Measurements from ENCODE around the gene GPR158. TPM values are rescaled to one million over a fixed set of nuclear protein-coding genes. Genes with fewer than 3 reads are reported as not detected.

The GPR158 gene
- total and polyA plus RNA-seq, 2 experiments from 2014 or later: 0.02 to 0.47 TPM

DNA sequence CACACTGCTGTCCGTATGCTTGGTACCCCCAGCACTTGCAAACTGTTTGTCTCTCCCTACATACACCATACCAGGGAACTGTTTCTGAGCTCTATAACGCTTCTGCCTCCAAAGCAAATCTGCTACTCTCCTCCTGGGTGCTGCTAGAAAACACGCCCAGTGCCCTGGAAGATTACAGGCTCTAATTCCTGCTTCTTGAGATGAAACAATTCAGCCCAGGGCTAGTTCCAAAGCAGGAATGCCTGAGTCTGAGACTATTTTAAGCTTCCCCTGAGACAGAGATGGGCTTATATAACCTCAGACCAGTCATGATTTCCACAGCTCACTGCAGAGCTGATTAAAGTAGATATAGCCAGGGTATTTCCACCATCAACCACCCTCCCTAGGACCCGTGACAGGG, 327.1 kb downstream of the GPR158 start:
- H3K9me2 ChIP-seq (replicated peaks; ENCODE audit: insufficient read depth): no peaks in the 10 kb centered on the region
- peak overlapping the region; percentile 35 for H3K4me2 ChIP-seq
- H3K27ac ChIP-seq: no peak overlapping the region
- no peaks in the 10 kb centered on the region for H4K20me1 ChIP-seq (ENCODE audit: insufficient read depth, poor library complexity, severe bottlenecking)
- no peak for TF ChIP-seq EZH2phosphoT487 (IDR thresholded peaks at IDR 0.05; ENCODE audit: low read depth, severe bottlenecking, unreplicated experiment)
- no peak for TF ChIP-seq CTCF (IDR thresholded peaks at IDR 0.05; ENCODE audit: poor library complexity)
- no peak for TF ChIP-seq EZH2 (IDR thresholded peaks at IDR 0.05; ENCODE audit: borderline replicate concordance)
- H2AFZ ChIP-seq: peak overlapping the region; percentile 33
- no peaks in the 10 kb centered on the region for H3K36me3 ChIP-seq (replicated peaks; ENCODE audit: insufficient read depth, low read depth)
- peak; percentile 25 for DNase-seq (ENCODE audit: low spot score)
- no peaks in the 10 kb centered on the region for H3K27me3 ChIP-seq
- H3K79me2 ChIP-seq: no peaks in the 10 kb centered on the region
- 67% methylated on average over 4 of the region's 4 CpGs for WGBS (ENCODE audit: low lambda C conversion rate, missing lambda C conversion rate)
- H3K4me1 ChIP-seq (ENCODE audit: insufficient read depth): peaks cover 10% of the 10 kb centered on the region
- no peaks in the 10 kb centered on the region for H3K9me3 ChIP-seq (ENCODE audit: low read depth)
- no peak overlapping the region for H3K4me3 ChIP-seq

DNA sequence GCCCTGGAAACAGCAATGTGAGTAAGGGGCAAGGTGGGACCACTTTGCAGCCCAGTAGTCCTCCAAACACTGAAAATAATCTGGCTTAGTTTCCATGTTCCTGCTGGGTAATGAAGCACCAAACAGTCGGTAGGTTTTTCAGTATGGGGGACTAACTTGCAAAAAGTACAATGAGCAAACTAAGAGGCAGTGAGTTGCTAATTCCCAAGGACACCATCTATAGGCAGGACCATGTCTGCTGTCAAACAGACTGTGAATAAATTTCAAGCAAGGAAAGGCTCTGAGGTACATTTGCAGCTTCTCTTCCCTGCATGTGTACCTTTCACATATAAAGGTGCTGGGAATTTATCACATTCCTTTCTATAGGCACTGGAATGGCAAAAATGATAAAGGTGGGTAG, 327.7 kb downstream of the GPR158 start:
- Histone ChIP-seq H3K4me2 (no peak overlapping the region), H3K27ac (no peak overlapping the region), H3K4me1 (ENCODE audit: insufficient read depth) (peaks cover 15% of the 10 kb centered on the region), H3K4me3 (no peak overlapping the region), H3K9me2 (replicated peaks; ENCODE audit: insufficient read depth) (no peaks in the 10 kb centered on the region), H3K79me2 (no peaks in the 10 kb centered on the region), H3K9me3 (ENCODE audit: low read depth) (no peaks in the 10 kb centered on the region), H3K36me3 (replicated peaks; ENCODE audit: insufficient read depth, low read depth) (no peaks in the 10 kb centered on the region), H4K20me1 (ENCODE audit: insufficient read depth, poor library complexity, severe bottlenecking) (no peaks in the 10 kb centered on the region), H2AFZ (no peak overlapping the region), H3K27me3 (no peaks in the 10 kb centered on the region)
- WGBS (ENCODE audit: low lambda C conversion rate, missing lambda C conversion rate): 70% methylated on average over 1 of the region's 1 CpG
- TF ChIP-seq CTCF (IDR thresholded peaks at IDR 0.05; ENCODE audit: poor library complexity): no peak
- no peak for TF ChIP-seq EZH2phosphoT487 (IDR thresholded peaks at IDR 0.05; ENCODE audit: low read depth, severe bottlenecking, unreplicated experiment)
- TF ChIP-seq EZH2 (IDR thresholded peaks at IDR 0.05; ENCODE audit: borderline replicate concordance): no peak
- DNase-seq (ENCODE audit: low spot score): no peak

DNA sequence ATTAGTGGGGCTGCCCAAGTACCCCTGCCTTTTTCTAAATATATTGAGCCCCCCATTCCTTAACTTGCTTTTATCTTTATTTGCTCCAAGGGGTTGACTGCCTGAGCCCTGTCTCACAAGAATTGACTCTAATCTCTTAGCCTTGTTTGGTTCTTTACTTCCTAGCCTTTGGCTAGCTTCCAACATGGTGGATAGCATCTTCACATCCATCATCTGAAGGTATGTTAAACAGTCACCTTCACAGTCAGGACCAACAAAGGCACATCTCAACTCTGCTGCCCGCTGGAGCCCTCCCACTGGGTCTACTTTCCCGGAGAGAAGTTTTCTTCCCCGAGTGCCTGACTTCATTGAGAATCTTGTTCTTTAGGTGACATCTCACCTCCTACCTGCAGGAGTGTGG, 329.5 kb downstream of the GPR158 start:
- Histone ChIP-seq H3K4me1 (ENCODE audit: insufficient read depth) (peaks cover 15% of the 10 kb centered on the region), H3K36me3 (replicated peaks; ENCODE audit: insufficient read depth, low read depth) (no peaks in the 10 kb centered on the region), H4K20me1 (ENCODE audit: insufficient read depth, poor library complexity, severe bottlenecking) (no peaks in the 10 kb centered on the region), H2AFZ (no peak overlapping the region), H3K79me2 (no peaks in the 10 kb centered on the region), H3K27ac (no peak overlapping the region), H3K27me3 (no peaks in the 10 kb centered on the region), H3K9me3 (ENCODE audit: low read depth) (no peaks in the 10 kb centered on the region), H3K9me2 (replicated peaks; ENCODE audit: insufficient read depth) (no peaks in the 10 kb centered on the region), H3K4me2 (no peak overlapping the region), H3K4me3 (no peak overlapping the region)
- TF ChIP-seq EZH2 (IDR thresholded peaks at IDR 0.05; ENCODE audit: borderline replicate concordance) (no peak), CTCF (IDR thresholded peaks at IDR 0.05; ENCODE audit: poor library complexity) (no peak), EZH2phosphoT487 (IDR thresholded peaks at IDR 0.05; ENCODE audit: low read depth, severe bottlenecking, unreplicated experiment) (no peak)
- DNase-seq (ENCODE audit: low spot score): no peak
- 92% methylated on average over 3 of the region's 3 CpGs for WGBS (ENCODE audit: low lambda C conversion rate, missing lambda C conversion rate)

GRCh38 chr10:25504838-25505237, 330.0 kb downstream of the GPR158 start:
- no peaks in the 10 kb centered on the region for H4K20me1 ChIP-seq (ENCODE audit: insufficient read depth, poor library complexity, severe bottlenecking)
- no peaks in the 10 kb centered on the region for H3K27me3 ChIP-seq
- H3K9me3 ChIP-seq (ENCODE audit: low read depth): no peaks in the 10 kb centered on the region
- no peaks in the 10 kb centered on the region for H3K9me2 ChIP-seq (replicated peaks; ENCODE audit: insufficient read depth)
- no peaks in the 10 kb centered on the region for H3K79me2 ChIP-seq
- no peaks in the 10 kb centered on the region for H3K36me3 ChIP-seq (replicated peaks; ENCODE audit: insufficient read depth, low read depth)
- H3K4me2 ChIP-seq: no peak overlapping the region
- WGBS (ENCODE audit: low lambda C conversion rate, missing lambda C conversion rate): 95% methylated on average over 3 of the region's 3 CpGs
- H3K4me1 ChIP-seq (ENCODE audit: insufficient read depth): peaks cover 15% of the 10 kb centered on the region
- H3K27ac ChIP-seq: no peak overlapping the region
- no peak overlapping the region for H3K4me3 ChIP-seq
- TF ChIP-seq EZH2 (IDR thresholded peaks at IDR 0.05; ENCODE audit: borderline replicate concordance) (no peak), CTCF (IDR thresholded peaks at IDR 0.05; ENCODE audit: poor library complexity) (no peak), EZH2phosphoT487 (IDR thresholded peaks at IDR 0.05; ENCODE audit: low read depth, severe bottlenecking, unreplicated experiment) (no peak)
- no peak for DNase-seq (ENCODE audit: low spot score)
- H2AFZ ChIP-seq: no peak overlapping the region

All from hepatocyte (in vitro differentiated cells).